H1 (cell line): ENCODE results near the gene COMP. TPM values are rescaled to one million over a fixed set of nuclear protein-coding genes. Genes with fewer than 3 reads are reported as not detected.

Experiments used
- CTCF ChIA-PET: fragments of 300-600 bp; sonication (Branson Sonifier 250); formaldehyde crosslinking; loops from one replicate; lab custom pipeline; 2021; ENCODE audit not compliant: partially characterized antibody; lab: Charles Lee
- POLR2A ChIA-PET: fragments of 300-600 bp; sonication (Branson Sonifier 250); formaldehyde crosslinking; loops from one replicate; lab custom pipeline; 2021; ENCODE audit warnings: inconsistent platforms; ENCODE audit not compliant: partially characterized antibody; lab: Charles Lee
- DNase-seq, 2 experiments: peaks; one replicate each; pipeline versions ENCODE4 v3.0.0 to v3.0.0-alpha.2; 2010 to 2022; ENCODE audit warnings: low spot score in 2 of 2, low read depth in 1 of 2, mixed read lengths in 1 of 2
- FAIRE-seq: peaks from 2 replicates; lab custom pipeline; 2011; peaks lifted over from hg19 to GRCh38; lab: Jason Lieb, UNC
- H2AFZ ChIP-seq: 2 replicates; pipeline ENCODE4 v1.8.1; 2012; ENCODE audit warnings: low read length, inconsistent platforms
- H2AK5ac ChIP-seq: 2 replicates; pipeline ENCODE4 v1.6.1; 2013; ENCODE audit warnings: low read depth, low read length
- H2BK120ac ChIP-seq: replicated peaks from 2 replicates; pipeline ENCODE3; 2013; ENCODE audit warnings: low read depth, low read length, inconsistent platforms
- H2BK12ac ChIP-seq: 2 replicates; pipeline ENCODE4 v1.6.1; 2013; ENCODE audit warnings: low read depth, low read length
- H2BK15ac ChIP-seq: 2 replicates; pipeline ENCODE4 v1.6.1; 2013; ENCODE audit warnings: low read length
- H2BK20ac ChIP-seq: 2 replicates; pipeline ENCODE4 v1.6.1; 2013; ENCODE audit warnings: low read length
- H2BK5ac ChIP-seq: 2 replicates; pipeline ENCODE4 v1.6.1; 2013; ENCODE audit warnings: low read depth, low read length
- H3K14ac ChIP-seq: 2 replicates; pipeline ENCODE4 v1.6.1; 2013; ENCODE audit warnings: inconsistent platforms; ENCODE audit not compliant: insufficient read length
- H3K18ac ChIP-seq: 2 replicates; pipeline ENCODE4 v1.6.1; 2013; ENCODE audit warnings: low read length; ENCODE audit errors: extremely low read depth
- H3K23ac ChIP-seq: 2 replicates; pipeline ENCODE4 v1.6.1; 2013; ENCODE audit warnings: inconsistent platforms; ENCODE audit not compliant: insufficient read length
- H3K23me2 ChIP-seq: 2 replicates; pipeline ENCODE4 v1.6.1; 2013; ENCODE audit warnings: low read depth, low read length
- H3K27ac ChIP-seq: 2 replicates; pipeline ENCODE4 v1.6.1; 2011; ENCODE audit warnings: low read depth, low read length, inconsistent platforms
- H3K27me3 ChIP-seq, 4 experiments: replicated peaks in 1 of 4; 1 replicate in 1 of 4; 2 replicates in 3 of 4; pipeline versions ENCODE4 v1.6.1 to v1.8.1; 2011 to 2013; ENCODE audit warnings: low read length in 3 of 4, mild to moderate bottlenecking in 3 of 4, inconsistent platforms in 2 of 4, mixed read lengths in 2 of 4, moderate library complexity in 1 of 4; ENCODE audit not compliant: control insufficient read depth in 3 of 4, insufficient read depth in 3 of 4; ENCODE audit errors: extremely low read depth in 1 of 4
- H3K36me3 ChIP-seq, 4 experiments: 2 replicates each; pipeline versions ENCODE4 v1.6.1 to v1.8.1; 2011 to 2013; ENCODE audit warnings: mild to moderate bottlenecking in 4 of 4, low read length in 3 of 4, moderate library complexity in 2 of 4, control low read depth in 1 of 4, inconsistent platforms in 1 of 4; ENCODE audit not compliant: insufficient read depth in 4 of 4, control insufficient read depth in 2 of 4
- H3K4ac ChIP-seq: replicated peaks from 2 replicates; pipeline ENCODE3; 2013; ENCODE audit warnings: low read length, low read depth, mixed read lengths, inconsistent platforms; ENCODE audit not compliant: insufficient read length
- H3K4me1 ChIP-seq, 4 experiments: replicated peaks in 1 of 4; 1 replicate in 1 of 4; 2 replicates in 3 of 4; pipeline versions ENCODE4 v1.6.1 to v1.8.1; 2011 to 2013; ENCODE audit warnings: low read length in 3 of 4, inconsistent platforms in 2 of 4, mixed read lengths in 1 of 4; ENCODE audit not compliant: insufficient read depth in 4 of 4, control insufficient read depth in 3 of 4
- H3K4me2 ChIP-seq, 2 experiments: 2 replicates each; pipeline versions ENCODE4 v1.6.1 to v1.8.1; 2011 to 2013; ENCODE audit warnings: low read depth in 2 of 2, low read length in 2 of 2, control low read depth in 1 of 2, inconsistent platforms in 1 of 2, mild to moderate bottlenecking in 1 of 2; ENCODE audit not compliant: insufficient read depth in 1 of 2
- H3K4me3 ChIP-seq, 4 experiments: fragments of 200-600, 300-600 bp in 1 of 4; sonication (generic), shearing (Covaris generic), sonication (Bioruptor Twin) in 1 of 4; 2 replicates each; pipeline versions ENCODE4 v1.5.1 to v1.8.1; 2011 to 2016; ENCODE audit warnings: low read length in 4 of 4, low read depth in 3 of 4, control low read depth in 2 of 4, inconsistent platforms in 2 of 4, mild to moderate bottlenecking in 2 of 4, mixed read lengths in 1 of 4, moderate library complexity in 1 of 4; ENCODE audit not compliant: insufficient read depth in 2 of 4; ENCODE audit errors: extremely low read depth in 1 of 4
- H3K56ac ChIP-seq: replicated peaks from 2 replicates; pipeline ENCODE3; 2013; ENCODE audit warnings: low read depth, mild to moderate bottlenecking, mixed read lengths, low read length, inconsistent platforms; ENCODE audit not compliant: insufficient read length
- H3K79me1 ChIP-seq: 2 replicates; pipeline ENCODE4 v1.6.1; 2013; ENCODE audit warnings: low read depth, low read length, control low read depth
- H3K79me2 ChIP-seq, 2 experiments: 2 replicates each; pipeline versions ENCODE4 v1.6.1 to v1.8.1; 2012 to 2013; ENCODE audit warnings: low read length in 2 of 2, mild to moderate bottlenecking in 2 of 2, inconsistent platforms in 1 of 2; ENCODE audit not compliant: insufficient read depth in 2 of 2, control insufficient read depth in 1 of 2
- H3K9ac ChIP-seq, 4 experiments: replicated peaks in 1 of 4; 1 replicate in 1 of 4; 2 replicates in 3 of 4; pipeline versions ENCODE4 v1.6.1 to v1.8.1; 2011 to 2013; ENCODE audit warnings: low read depth in 3 of 4, low read length in 3 of 4, control low read depth in 2 of 4, mild to moderate bottlenecking in 2 of 4, moderate library complexity in 2 of 4, inconsistent platforms in 1 of 4; ENCODE audit errors: extremely low read depth in 1 of 4
- H3K9me3 ChIP-seq, 2 experiments: 2 replicates each; pipeline versions ENCODE4 v1.6.1 to v1.8.1; 2012 to 2013; ENCODE audit warnings: mild to moderate bottlenecking in 2 of 2, moderate library complexity in 2 of 2, control low read depth in 1 of 2, inconsistent platforms in 1 of 2, low read depth in 1 of 2, low read length in 1 of 2, mixed read lengths in 1 of 2; ENCODE audit not compliant: insufficient read depth in 2 of 2
- H4K20me1 ChIP-seq, 2 experiments: replicated peaks in 1 of 2; 2 replicates each; pipeline versions ENCODE3 to v1.8.1; 2011 to 2013; ENCODE audit warnings: inconsistent platforms in 2 of 2, low read length in 2 of 2, mild to moderate bottlenecking in 1 of 2; ENCODE audit not compliant: insufficient read depth in 2 of 2, control insufficient read depth in 1 of 2
- H4K5ac ChIP-seq: 2 replicates; pipeline ENCODE4 v1.6.1; 2013; ENCODE audit warnings: low read length, low read depth, mixed read lengths, inconsistent platforms; ENCODE audit not compliant: insufficient read length
- H4K8ac ChIP-seq: 2 replicates; pipeline ENCODE4 v1.8.0; 2013; ENCODE audit warnings: mild to moderate bottlenecking, moderate library complexity, low read length, inconsistent platforms; ENCODE audit not compliant: insufficient read depth; ENCODE audit errors: extremely low read depth
- H4K91ac ChIP-seq: replicated peaks from 2 replicates; pipeline ENCODE3; 2013; ENCODE audit warnings: low read length, mixed read lengths, inconsistent platforms; ENCODE audit not compliant: insufficient read length
- ASH2L ChIP-seq: fragments of 200-600, 300-600 bp; sonication (generic); IDR thresholded peaks from one replicate; pipeline ENCODE4 v1.7.1; 2017; ENCODE audit warnings: low read length
- BRCA1 ChIP-seq: IDR thresholded peaks from 2 replicates; pipeline ENCODE4 v1.6.1; 2012; ENCODE audit warnings: low read depth, low read length, improper control_type of control experiment
- CBX8 ChIP-seq: fragments of 300-800, 300-1000 bp; sonication (generic); IDR thresholded peaks from 2 replicates; pipeline ENCODE4 v1.7.1; 2016; ENCODE audit warnings: low read depth, low read length, borderline replicate concordance
- CHD1 ChIP-seq: IDR thresholded peaks from 2 replicates; pipeline ENCODE4 v1.6.1; 2012; ENCODE audit warnings: low read depth, low read length, improper control_type of control experiment
- EZH2 ChIP-seq: fragments of 200-600 bp; sonication (generic); IDR thresholded peaks from 2 replicates; pipeline ENCODE4 v1.7.1; 2012; ENCODE audit warnings: low read depth, mild to moderate bottlenecking, moderate library complexity, low read length, inconsistent platforms; ENCODE audit not compliant: severe bottlenecking
- KDM4A ChIP-seq: IDR thresholded peaks from one replicate; pipeline ENCODE4 v1.7.1; 2012; ENCODE audit warnings: low read depth, mild to moderate bottlenecking, moderate library complexity, low read length, inconsistent platforms; ENCODE audit not compliant: severe bottlenecking
- POU5F1 ChIP-seq: IDR thresholded peaks from 2 replicates; pipeline ENCODE4 v1.6.1; 2011; ENCODE audit warnings: low read depth, mild to moderate bottlenecking, low read length, moderate library complexity
- SAP30 ChIP-seq: fragments of 300-600 bp; sonication (generic); IDR thresholded peaks from 2 replicates; pipeline ENCODE4 v1.7.1; 2012; ENCODE audit warnings: low read length, moderate library complexity, mild to moderate bottlenecking, inconsistent platforms; ENCODE audit not compliant: insufficient read depth, insufficient replicate concordance
- WGBS, 2 experiments: shearing (Covaris generic) in 1 of 2; methylation state at CpG; one replicate each; pipeline versions ENCODE4 v1.1.6 to v1.1.7; 2013 to 2015; ENCODE audit warnings: low lambda C conversion rate in 2 of 2, mixed read lengths in 2 of 2, inconsistent platforms in 1 of 2, low coverage in 1 of 2, missing lambda C conversion rate in 1 of 2; ENCODE audit not compliant: insufficient replicate concordance in 2 of 2, insufficient coverage in 1 of 2, insufficient read length in 1 of 2; ENCODE audit errors: extremely low coverage in 1 of 2, missing lambda C conversion rate in 1 of 2; 5-methylcytosine and 5-hydroxymethylcytosine counted together
- polyA plus RNA-seq, 7 experiments: library from polyadenylated mRNA; depleted of rRNA in 3 of 7; stranded (reverse) in 5 of 7; unstranded in 2 of 7; fragments of >200 nt in 5 of 7; fragments of 200-250 nt in 2 of 7; gene quantifications; 1 replicate in 5 of 7; 2 replicates in 1 of 7; 4 replicates in 1 of 7; pipeline versions ENCODE4 v1.2.1 to v1.2.3, GENCODE V29; 2011 to 2013; ENCODE audit warnings: missing spikeins in 2 of 7, mixed read lengths in 2 of 7
- total RNA-seq: library from RNA; stranded (reverse); fragmentation: NEBNext Ultra II Directional; extraction: Animal tissue kit (Norgen Biotek cat#: 25700); gene quantifications from 2 replicates; pipeline ENCODE4 v1.2.1, GENCODE V29; 2021

Gene COMP
- total and polyA plus RNA-seq, 2 of the 8 experiments (the other 6 are each of a cell fraction or from before 2014, with no cell fraction given), result 0.17 TPM

- ChIA-PET CTCF (interaction anchor here (1.9 to 2.7 kb wide), 2 partner anchors 88 to 96 kb away, joined by 3 to 12 read pairs; no protein-coding TSS in a partner anchor), POLR2A (interaction anchor here (1.1 to 5.5 kb wide), 3 partner anchors 10 to 14 kb away, joined by 3 to 35 read pairs (median 3); no protein-coding TSS in a partner anchor)
- H3K23ac ChIP-seq, result no peak overlapping the region
- H4K8ac ChIP-seq, result no peak overlapping the region; the same call in 1 of the 2 replicates
- no peak overlapping the region for H3K4me2 ChIP-seq
- no peak overlapping the region for H2BK12ac ChIP-seq
- peaks cover 0 to 4% (median 1%) of the 10 kb centered on the region in 4 experiments; a peak in 3 of 7 replicates for H3K4me1 ChIP-seq
- FAIRE-seq, result no peak
- H2BK15ac ChIP-seq, result no peak overlapping the region
- H3K56ac ChIP-seq, result no peak overlapping the region
- no peak overlapping the region for H2BK20ac ChIP-seq
- no peak overlapping the region for H3K9ac ChIP-seq
- no peak overlapping the region for H3K4me3 ChIP-seq
- no peaks in the 10 kb centered on the region for H3K23me2 ChIP-seq
- no peak overlapping the region for H3K18ac ChIP-seq
- H3K79me2 ChIP-seq, result no peaks in the 10 kb centered on the region
- H2AK5ac ChIP-seq, result no peak overlapping the region
- peaks cover 3 to 16% of the 10 kb centered on the region in 2 experiments for H4K20me1 ChIP-seq
- no peak overlapping the region for H2BK120ac ChIP-seq
- H3K9me3 ChIP-seq, result no peaks in the 10 kb centered on the region
- 88% methylated on average over 17 of the region's 22 CpGs; no CpG with 5 or more reads in 1 of the 2 experiments for WGBS, 2 experiments
- DNase-seq, result no peak
- no peak overlapping the region for H3K14ac ChIP-seq
- H3K36me3 ChIP-seq, result no peaks in the 10 kb centered on the region
- H3K27ac ChIP-seq, result no peak overlapping the region
- H3K27me3 ChIP-seq, result peaks cover 0 to 22% (median 18%) of the 10 kb centered on the region in 4 experiments; a peak in 4 of 7 replicates
- no peak overlapping the region for H3K4ac ChIP-seq
- H2BK5ac ChIP-seq, result no peak overlapping the region
- no peak overlapping the region for H4K91ac ChIP-seq
- no peak overlapping the region for H2AFZ ChIP-seq
- no peak overlapping the region for H4K5ac ChIP-seq
- H3K79me1 ChIP-seq, result no peaks in the 10 kb centered on the region
- TF ChIP-seq EZH2, result no peak
- no peak for TF ChIP-seq CBX8
- no peak for TF ChIP-seq CHD1
- no peak for TF ChIP-seq SAP30
- TF ChIP-seq BRCA1, result no peak
- TF ChIP-seq POU5F1, result no peak
- TF ChIP-seq ASH2L, result no peak
- no peak for TF ChIP-seq KDM4A
Observed at GRCh38 chr19:18759995-18760426, 31.1 kb downstream of the COMP start.
